Measurements from ENCODE around the gene ARHGAP23.

DNA sequence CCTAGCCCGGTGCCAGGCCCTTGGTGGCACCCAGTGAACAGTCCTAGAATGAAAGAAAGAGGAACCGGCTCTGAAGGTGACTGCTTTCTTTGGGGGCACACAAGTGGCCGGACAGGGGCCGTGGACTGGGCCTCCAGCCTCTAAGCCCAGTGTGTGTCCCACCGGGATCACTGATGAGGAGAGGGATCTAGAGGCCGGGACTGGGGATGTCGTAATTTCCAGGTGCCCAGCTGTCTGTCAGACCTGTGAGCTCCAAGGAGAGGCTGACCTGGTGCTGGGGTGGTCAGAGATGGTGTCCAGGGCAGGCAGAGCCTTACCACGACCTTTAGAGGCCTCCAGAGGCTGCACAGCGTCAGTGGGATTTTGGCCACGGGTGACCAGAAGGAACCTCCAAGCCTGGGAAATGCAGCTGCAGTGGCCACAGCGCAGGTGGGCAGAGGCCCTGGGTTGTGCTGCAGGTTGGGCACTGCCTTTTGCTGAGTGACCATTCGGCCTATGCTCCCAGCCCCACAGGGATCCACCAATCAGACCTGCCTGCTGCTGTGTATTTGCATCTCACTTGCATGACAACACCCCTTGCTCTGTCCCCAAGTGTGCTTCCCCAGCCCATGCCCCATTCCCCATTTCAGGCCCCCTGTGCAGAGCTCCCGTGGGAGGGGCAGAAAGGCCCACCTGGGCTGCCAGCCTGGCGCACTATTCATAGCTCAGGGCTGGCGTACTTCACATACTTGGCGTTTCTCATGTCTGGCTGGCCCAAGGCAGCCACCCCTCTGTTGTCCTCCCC is 12.5 kb downstream of the ARHGAP23 start:
- TF ChIP-seq, protein P1, sequence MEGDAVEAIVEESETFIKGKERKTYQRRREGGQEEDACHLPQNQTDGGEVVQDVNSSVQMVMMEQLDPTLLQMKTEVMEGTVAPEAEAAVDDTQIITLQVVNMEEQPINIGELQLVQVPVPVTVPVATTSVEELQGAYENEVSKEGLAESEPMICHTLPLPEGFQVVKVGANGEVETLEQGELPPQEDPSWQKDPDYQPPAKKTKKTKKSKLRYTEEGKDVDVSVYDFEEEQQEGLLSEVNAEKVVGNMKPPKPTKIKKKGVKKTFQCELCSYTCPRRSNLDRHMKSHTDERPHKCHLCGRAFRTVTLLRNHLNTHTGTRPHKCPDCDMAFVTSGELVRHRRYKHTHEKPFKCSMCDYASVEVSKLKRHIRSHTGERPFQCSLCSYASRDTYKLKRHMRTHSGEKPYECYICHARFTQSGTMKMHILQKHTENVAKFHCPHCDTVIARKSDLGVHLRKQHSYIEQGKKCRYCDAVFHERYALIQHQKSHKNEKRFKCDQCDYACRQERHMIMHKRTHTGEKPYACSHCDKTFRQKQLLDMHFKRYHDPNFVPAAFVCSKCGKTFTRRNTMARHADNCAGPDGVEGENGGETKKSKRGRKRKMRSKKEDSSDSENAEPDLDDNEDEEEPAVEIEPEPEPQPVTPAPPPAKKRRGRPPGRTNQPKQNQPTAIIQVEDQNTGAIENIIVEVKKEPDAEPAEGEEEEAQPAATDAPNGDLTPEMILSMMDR (IDR thresholded peaks at IDR 0.05 in 8 of 11, conservative IDR thresholded peaks at IDR 0.05 in 3 of 11), result no peak
- TF ChIP-seq POLR2AphosphoS5 (IDR thresholded peaks at IDR 0.05) (no peak), POLR2A (IDR thresholded peaks at IDR 0.05) (no peak)
